GDM1 (cell line): Measurements from ENCODE around the gene SMIM34.

ENCODE experiments used
- DNase-seq: peaks from one replicate; lab custom pipeline; 2025; lab: John Stamatoyannopoulos, UW

Gene SMIM34

GRCh38 chr21:34372321-34372720 is 51.4 kb downstream of the SMIM34 start:
- no peak for DNase-seq

- DNase-seq, result no peak
Measured at GRCh38 chr21:34369741-34370140, 54.0 kb downstream of the SMIM34 start.
